WTC11 (cell line): ENCODE data around the gene RITA1.

ENCODE experiments used
- CTCF ChIP-seq: fragments of 200-600 bp; IDR thresholded peaks from 2 replicates; pipeline ENCODE4 v1.8.0; 2022; ENCODE audit warnings: antibody characterized with exemption
- E2F1 ChIP-seq: sonication (generic); formaldehyde crosslinking; IDR thresholded peaks from 2 replicates; pipeline ENCODE4 v1.8.0; 2022; ENCODE audit warnings: mild to moderate bottlenecking, missing genetic modification reagents
- IRF2 ChIP-seq: sonication (generic); formaldehyde crosslinking; IDR thresholded peaks from 2 replicates; pipeline ENCODE4 v1.8.0; 2022; ENCODE audit warnings: low read depth, missing genetic modification reagents, borderline replicate concordance
- MAX ChIP-seq: sonication (generic); formaldehyde crosslinking; IDR thresholded peaks from 2 replicates; pipeline ENCODE4 v1.8.0; 2022; ENCODE audit warnings: mild to moderate bottlenecking, missing genetic modification reagents
- NR1H2 ChIP-seq: sonication (generic); formaldehyde crosslinking; IDR thresholded peaks from 2 replicates; pipeline ENCODE4 v1.9.0; 2021; ENCODE audit warnings: mild to moderate bottlenecking, moderate library complexity, missing genetic modification reagents
- RELA ChIP-seq: sonication (generic); formaldehyde crosslinking; IDR thresholded peaks from 2 replicates; pipeline ENCODE4 v1.8.1; 2022; ENCODE audit warnings: missing genetic modification reagents, mild to moderate bottlenecking, borderline replicate concordance
- SP1 ChIP-seq: sonication (generic); formaldehyde crosslinking; conservative IDR thresholded peaks from 2 replicates; pipeline ENCODE4 v1.8.1; 2022; ENCODE audit warnings: missing genetic modification reagents
- TP53 ChIP-seq: sonication (generic); formaldehyde crosslinking; IDR thresholded peaks from 2 replicates; pipeline ENCODE4 v1.8.1; 2023; ENCODE audit warnings: mild to moderate bottlenecking, missing genetic modification reagents
- ZNF138 ChIP-seq: sonication (generic); formaldehyde crosslinking; conservative IDR thresholded peaks from 2 replicates; pipeline ENCODE4 v1.8.1; 2022; ENCODE audit warnings: mild to moderate bottlenecking, moderate library complexity, missing genetic modification reagents
- TF ChIP-seq, protein P1 (sequence below): sonication (generic); formaldehyde crosslinking; IDR thresholded peaks from 2 replicates; pipeline ENCODE4 v1.8.1; 2023; ENCODE audit warnings: mild to moderate bottlenecking, missing genetic modification reagents, moderate library complexity
- TF ChIP-seq, protein P2 (sequence below): sonication (generic); formaldehyde crosslinking; IDR thresholded peaks from 2 replicates; pipeline ENCODE4 v1.8.0; 2023; ENCODE audit warnings: missing genetic modification reagents, mild to moderate bottlenecking, borderline replicate concordance

DNA sequence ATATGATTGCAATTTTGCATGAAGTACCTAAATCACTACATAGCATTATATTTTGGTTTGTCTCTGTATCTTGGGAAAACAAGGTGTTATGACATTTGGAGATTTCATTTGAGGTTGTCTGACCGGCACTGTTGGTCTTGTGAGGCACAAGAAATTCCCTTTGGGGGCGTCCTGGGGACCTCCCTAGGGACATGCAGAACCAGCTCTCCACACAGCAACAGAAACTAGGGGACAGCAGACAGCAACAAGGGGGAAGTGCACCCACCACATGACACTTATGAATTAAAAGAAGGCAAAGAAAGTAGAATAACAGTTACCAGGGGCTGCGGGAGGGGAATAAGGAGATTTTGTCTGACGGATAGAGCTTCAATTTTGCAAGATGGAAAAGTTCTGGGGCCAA lies 14.6 kb upstream of the RITA1 start:
- TF ChIP-seq CTCF: no peak
- no peak for TF ChIP-seq ZNF138 (CRISPR knock-in tag)
- no peak for TF ChIP-seq SP1 (CRISPR knock-in tag)
- no peak for TF ChIP-seq NR1H2 (CRISPR knock-in tag)
- no peak for TF ChIP-seq RELA
- TF ChIP-seq, protein P1, sequence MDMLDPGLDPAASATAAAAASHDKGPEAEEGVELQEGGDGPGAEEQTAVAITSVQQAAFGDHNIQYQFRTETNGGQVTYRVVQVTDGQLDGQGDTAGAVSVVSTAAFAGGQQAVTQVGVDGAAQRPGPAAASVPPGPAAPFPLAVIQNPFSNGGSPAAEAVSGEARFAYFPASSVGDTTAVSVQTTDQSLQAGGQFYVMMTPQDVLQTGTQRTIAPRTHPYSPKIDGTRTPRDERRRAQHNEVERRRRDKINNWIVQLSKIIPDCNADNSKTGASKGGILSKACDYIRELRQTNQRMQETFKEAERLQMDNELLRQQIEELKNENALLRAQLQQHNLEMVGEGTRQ (CRISPR knock-in tag): no peak
- no peak for TF ChIP-seq TP53
- TF ChIP-seq, protein P2, sequence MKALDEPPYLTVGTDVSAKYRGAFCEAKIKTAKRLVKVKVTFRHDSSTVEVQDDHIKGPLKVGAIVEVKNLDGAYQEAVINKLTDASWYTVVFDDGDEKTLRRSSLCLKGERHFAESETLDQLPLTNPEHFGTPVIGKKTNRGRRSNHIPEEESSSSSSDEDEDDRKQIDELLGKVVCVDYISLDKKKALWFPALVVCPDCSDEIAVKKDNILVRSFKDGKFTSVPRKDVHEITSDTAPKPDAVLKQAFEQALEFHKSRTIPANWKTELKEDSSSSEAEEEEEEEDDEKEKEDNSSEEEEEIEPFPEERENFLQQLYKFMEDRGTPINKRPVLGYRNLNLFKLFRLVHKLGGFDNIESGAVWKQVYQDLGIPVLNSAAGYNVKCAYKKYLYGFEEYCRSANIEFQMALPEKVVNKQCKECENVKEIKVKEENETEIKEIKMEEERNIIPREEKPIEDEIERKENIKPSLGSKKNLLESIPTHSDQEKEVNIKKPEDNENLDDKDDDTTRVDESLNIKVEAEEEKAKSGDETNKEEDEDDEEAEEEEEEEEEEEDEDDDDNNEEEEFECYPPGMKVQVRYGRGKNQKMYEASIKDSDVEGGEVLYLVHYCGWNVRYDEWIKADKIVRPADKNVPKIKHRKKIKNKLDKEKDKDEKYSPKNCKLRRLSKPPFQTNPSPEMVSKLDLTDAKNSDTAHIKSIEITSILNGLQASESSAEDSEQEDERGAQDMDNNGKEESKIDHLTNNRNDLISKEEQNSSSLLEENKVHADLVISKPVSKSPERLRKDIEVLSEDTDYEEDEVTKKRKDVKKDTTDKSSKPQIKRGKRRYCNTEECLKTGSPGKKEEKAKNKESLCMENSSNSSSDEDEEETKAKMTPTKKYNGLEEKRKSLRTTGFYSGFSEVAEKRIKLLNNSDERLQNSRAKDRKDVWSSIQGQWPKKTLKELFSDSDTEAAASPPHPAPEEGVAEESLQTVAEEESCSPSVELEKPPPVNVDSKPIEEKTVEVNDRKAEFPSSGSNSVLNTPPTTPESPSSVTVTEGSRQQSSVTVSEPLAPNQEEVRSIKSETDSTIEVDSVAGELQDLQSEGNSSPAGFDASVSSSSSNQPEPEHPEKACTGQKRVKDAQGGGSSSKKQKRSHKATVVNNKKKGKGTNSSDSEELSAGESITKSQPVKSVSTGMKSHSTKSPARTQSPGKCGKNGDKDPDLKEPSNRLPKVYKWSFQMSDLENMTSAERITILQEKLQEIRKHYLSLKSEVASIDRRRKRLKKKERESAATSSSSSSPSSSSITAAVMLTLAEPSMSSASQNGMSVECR: no peak
- TF ChIP-seq IRF2 (CRISPR knock-in tag): no peak
- TF ChIP-seq MAX (CRISPR knock-in tag): no peak
- TF ChIP-seq E2F1 (CRISPR knock-in tag): no peak
